Common myeloid progenitor, CD34-positive (primary cell): Measurements from ENCODE around the gene CCDC190.

ENCODE experiments used
- CTCF ChIA-PET: fragments of 350-600 bp; sonication (Branson Sonifier 250); formaldehyde crosslinking; loops from one replicate; lab custom pipeline; 2021; ENCODE audit warnings: antibody characterized with exemption; lab: Charles Lee
- POLR2A ChIA-PET: fragments of 350-600 bp; sonication (Branson Sonifier 250); formaldehyde crosslinking; loops from one replicate; lab custom pipeline; 2021; ENCODE audit warnings: antibody characterized with exemption; lab: Charles Lee
- DNase-seq, 3 donors: peaks; one replicate each; pipeline versions ENCODE4 v3.0.0 to v3.0.0-alpha.2; 2013
- H3K27ac ChIP-seq, 2 experiments: 1 replicate in 1 of 2; 2 replicates in 1 of 2; pipeline ENCODE4 v1.7.0; 2013; ENCODE audit warnings: inconsistent platforms in 2 of 2, low read length in 2 of 2, mild to moderate bottlenecking in 2 of 2, low read depth in 1 of 2, moderate library complexity in 1 of 2; ENCODE audit not compliant: severe bottlenecking in 2 of 2, insufficient read depth in 1 of 2, poor library complexity in 1 of 2
- H3K27me3 ChIP-seq, 5 experiments: replicated peaks in 2 of 5; 1 replicate in 3 of 5; 2 replicates in 2 of 5; pipeline versions ENCODE4 v1.6.1 to v1.7.0; 2013; ENCODE audit warnings: low read length in 4 of 5, mild to moderate bottlenecking in 2 of 5, moderate library complexity in 2 of 5, inconsistent platforms in 1 of 5; ENCODE audit not compliant: insufficient read depth in 5 of 5, control insufficient read depth in 4 of 5
- H3K36me3 ChIP-seq, 4 experiments: 1 replicate in 2 of 4; 2 replicates in 2 of 4; pipeline versions ENCODE4 v1.6.1 to v1.7.0; 2013; ENCODE audit warnings: low read length in 3 of 4, control low read depth in 1 of 4, mild to moderate bottlenecking in 1 of 4; ENCODE audit not compliant: control insufficient read depth in 4 of 4, insufficient read depth in 4 of 4
- H3K4me1 ChIP-seq, 4 experiments: 1 replicate in 3 of 4; 2 replicates in 1 of 4; pipeline versions ENCODE4 v1.6.1 to v1.7.1; 2013; ENCODE audit warnings: low read length in 3 of 4, mild to moderate bottlenecking in 3 of 4, control low read depth in 1 of 4, inconsistent platforms in 1 of 4, moderate library complexity in 1 of 4; ENCODE audit not compliant: control insufficient read depth in 4 of 4, insufficient read depth in 4 of 4; ENCODE audit errors: control extremely low read depth in 1 of 4
- H3K4me3 ChIP-seq, 7 experiments: 1 replicate in 4 of 7; 2 replicates in 3 of 7; pipeline versions ENCODE4 v1.5.1 to v1.7.0; 2013; ENCODE audit warnings: mild to moderate bottlenecking in 7 of 7, low read length in 6 of 7, moderate library complexity in 6 of 7, inconsistent platforms in 2 of 7, low read depth in 2 of 7, control low read depth in 1 of 7; ENCODE audit not compliant: insufficient read depth in 4 of 7, control insufficient read depth in 1 of 7; ENCODE audit errors: extremely low read depth in 1 of 7
- H3K9me3 ChIP-seq, 5 experiments: 1 replicate in 4 of 5; 2 replicates in 1 of 5; pipeline versions ENCODE4 v1.6.1 to v1.7.1; 2013; ENCODE audit warnings: low read length in 4 of 5, mild to moderate bottlenecking in 2 of 5, inconsistent platforms in 1 of 5, low read depth in 1 of 5, moderate library complexity in 1 of 5; ENCODE audit not compliant: control insufficient read depth in 4 of 5, insufficient read depth in 2 of 5; ENCODE audit errors: control extremely low read depth in 1 of 5
- WGBS: methylation state at CpG from one replicate; pipeline ENCODE4 v1.1.5; 2013; ENCODE audit not compliant: insufficient coverage; 5-methylcytosine and 5-hydroxymethylcytosine counted together

Gene CCDC190

DNA sequence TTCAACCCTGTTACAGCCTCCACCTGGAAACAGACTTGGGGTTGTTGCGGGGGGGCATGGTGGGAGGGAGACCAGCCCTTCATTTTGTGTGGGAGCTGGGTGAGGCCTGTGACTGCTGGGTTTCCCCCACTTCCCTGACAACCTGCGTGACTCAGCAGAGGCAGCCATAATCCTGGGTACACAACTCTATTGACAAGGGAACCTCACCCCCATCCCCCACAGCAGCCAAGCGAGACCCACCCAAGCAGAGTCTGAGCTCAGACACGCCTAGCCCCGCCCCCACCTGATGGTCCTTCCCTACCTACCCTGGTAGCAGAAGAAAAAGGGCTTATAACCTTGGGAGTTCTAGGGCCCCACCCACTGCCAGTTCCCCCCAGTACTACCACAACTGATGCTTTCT, 8.0 kb upstream of the CCDC190 start:
- H3K27ac ChIP-seq, result no peak overlapping the region
- ChIA-PET POLR2A (no interaction called here), CTCF (interaction anchor here (0.6 kb wide), 1 partner anchor 18 kb away, joined by 3 read pairs; no protein-coding TSS in a partner anchor)
- WGBS, result 75% methylated on average over 4 of the region's 5 CpGs
- no peaks in the 10 kb centered on the region for H3K4me1 ChIP-seq
- peaks cover 0 to 4% (median 0%) of the 10 kb centered on the region in 5 experiments for H3K9me3 ChIP-seq
- peaks cover 0 to 4% (median 0%) of the 10 kb centered on the region in 5 experiments for H3K27me3 ChIP-seq
- H3K36me3 ChIP-seq, result no peaks in the 10 kb centered on the region
- DNase-seq, result no peak
- no peak overlapping the region for H3K4me3 ChIP-seq

DNA sequence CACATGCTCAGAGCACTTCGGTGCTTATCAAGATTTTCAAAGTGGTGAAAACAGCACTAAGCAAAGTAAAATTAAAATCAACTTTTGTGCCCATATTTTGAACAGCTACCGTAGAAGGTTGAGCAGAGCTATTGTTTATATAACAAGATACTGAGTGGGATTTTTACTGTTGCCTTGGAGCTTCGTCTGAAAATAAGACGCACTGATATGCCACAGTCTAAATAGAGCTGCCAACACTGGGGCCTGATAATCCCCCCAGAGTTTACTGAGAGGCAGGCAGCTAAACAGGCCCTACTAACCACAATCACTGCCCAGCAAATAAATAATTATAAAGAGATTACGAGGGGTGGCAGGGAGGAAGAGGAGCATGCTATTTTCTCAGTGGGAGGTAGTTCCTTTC, 650 bp upstream of the CCDC190 start:
- Histone ChIP-seq H3K4me3 (no peak overlapping the region), H3K4me1 (no peaks in the 10 kb centered on the region), H3K9me3 (no peaks in the 10 kb centered on the region), H3K27ac (no peak overlapping the region), H3K36me3 (no peaks in the 10 kb centered on the region), H3K27me3 (peaks cover 0 to 4% (median 0%) of the 10 kb centered on the region in 5 experiments)
- POLR2A ChIA-PET, result interaction anchor here (0.6 kb wide), 1 partner anchor 420 kb away, joined by 3 read pairs; no protein-coding TSS in a partner anchor
- CTCF ChIA-PET, result interaction anchor here (1.7 kb wide), 1 partner anchor 315 kb away, joined by 3 read pairs; no protein-coding TSS in a partner anchor
- WGBS, result 91% methylated on average over 4 of the region's 5 CpGs
- no peak for DNase-seq

DNA sequence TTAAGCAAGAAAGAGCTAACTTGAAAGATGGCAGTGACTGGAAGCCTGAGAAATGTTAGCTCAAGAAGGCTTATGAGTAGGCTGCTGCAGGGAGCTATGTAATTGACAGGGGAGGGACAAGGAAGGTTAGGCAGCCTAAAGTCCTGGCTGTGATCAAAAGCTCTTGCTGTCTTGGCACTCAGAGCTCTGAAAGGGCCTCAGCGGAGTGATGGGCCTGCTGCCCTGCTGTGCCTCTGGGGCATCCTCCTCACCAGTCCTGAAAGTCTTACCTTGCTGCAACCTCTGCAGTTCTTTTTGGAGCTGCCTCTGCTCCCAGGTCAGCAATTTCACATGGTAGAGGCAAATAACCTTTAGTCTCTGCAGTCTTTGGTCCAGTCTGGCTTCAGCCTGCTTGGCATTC, 1.8 kb downstream of the CCDC190 start:
- H3K27ac ChIP-seq, result no peak overlapping the region
- H3K27me3 ChIP-seq, result peaks cover 0 to 4% (median 0%) of the 10 kb centered on the region in 5 experiments
- H3K4me1 ChIP-seq, result no peaks in the 10 kb centered on the region
- no peak overlapping the region for H3K4me3 ChIP-seq
- POLR2A ChIA-PET, result no interaction called here
- no peaks in the 10 kb centered on the region for H3K9me3 ChIP-seq
- WGBS, result 100% methylated on average over 1 of the region's 1 CpG
- H3K36me3 ChIP-seq, result no peaks in the 10 kb centered on the region
- no peak for DNase-seq
- CTCF ChIA-PET, result interaction anchor here (1.2 kb wide), 1 partner anchor 36 kb away, joined by 3 read pairs; no protein-coding TSS in a partner anchor

DNA sequence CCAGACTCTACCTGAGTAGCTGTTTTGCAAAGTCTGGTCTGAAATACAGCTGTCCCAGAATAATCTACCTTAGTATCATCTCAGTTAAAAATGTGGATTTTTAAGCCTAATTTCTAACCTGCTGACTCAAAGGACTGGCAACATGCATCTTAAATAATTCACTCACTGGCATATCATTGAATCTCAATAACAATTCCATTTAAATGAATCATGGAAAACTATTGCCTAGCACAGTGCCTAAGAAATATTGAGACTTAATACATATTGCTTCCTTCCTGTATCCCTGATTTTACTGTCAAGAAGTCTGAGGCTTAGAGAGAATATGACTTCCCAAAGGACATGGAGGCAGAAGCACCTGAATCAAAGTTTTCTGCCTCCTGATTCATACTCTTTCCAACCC, 3.1 kb downstream of the CCDC190 start:
- H3K27me3 ChIP-seq, result peaks cover 0 to 4% (median 0%) of the 10 kb centered on the region in 5 experiments
- ChIA-PET POLR2A (no interaction called here), CTCF (interaction anchor here (1.2 kb wide), 1 partner anchor 458 kb away, joined by 5 read pairs; no protein-coding TSS in a partner anchor)
- no peaks in the 10 kb centered on the region for H3K9me3 ChIP-seq
- no peak overlapping the region for H3K27ac ChIP-seq
- H3K36me3 ChIP-seq, result no peaks in the 10 kb centered on the region
- H3K4me1 ChIP-seq, result no peaks in the 10 kb centered on the region
- DNase-seq, result no peak
- H3K4me3 ChIP-seq, result no peak overlapping the region

DNA sequence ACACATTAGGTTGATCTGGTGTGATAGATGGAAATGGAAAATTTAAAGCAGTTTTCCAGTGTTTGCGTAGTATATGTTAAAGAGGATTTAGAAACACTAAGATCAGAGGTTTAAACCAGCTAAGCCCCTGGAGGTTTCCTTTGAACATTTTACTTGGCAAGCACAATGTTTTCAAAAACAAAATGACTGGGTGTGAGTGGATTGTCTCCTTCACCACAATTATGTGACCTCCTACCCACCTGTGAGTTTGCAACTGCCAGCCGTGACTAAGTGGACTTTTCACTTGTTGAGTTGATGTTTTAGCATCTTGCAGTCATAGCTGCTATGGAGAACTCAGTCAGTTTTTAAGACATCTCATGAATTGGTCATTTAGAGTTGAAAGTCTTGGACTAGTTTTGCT, 4.7 kb downstream of the CCDC190 start:
- Histone ChIP-seq H3K36me3 (no peaks in the 10 kb centered on the region), H3K9me3 (no peaks in the 10 kb centered on the region), H3K4me1 (no peaks in the 10 kb centered on the region), H3K4me3 (no peak overlapping the region), H3K27me3 (peaks cover 0 to 1% (median 0%) of the 10 kb centered on the region in 5 experiments), H3K27ac (no peak overlapping the region)
- ChIA-PET CTCF (interaction anchor here (1.0 to 1.7 kb wide), 2 partner anchors 9 to 460 kb away, joined by 3 to 6 read pairs; no protein-coding TSS in a partner anchor), POLR2A (no interaction called here)
- DNase-seq, result no peak
- 100% methylated on average over 2 of the region's 2 CpGs for WGBS

DNA sequence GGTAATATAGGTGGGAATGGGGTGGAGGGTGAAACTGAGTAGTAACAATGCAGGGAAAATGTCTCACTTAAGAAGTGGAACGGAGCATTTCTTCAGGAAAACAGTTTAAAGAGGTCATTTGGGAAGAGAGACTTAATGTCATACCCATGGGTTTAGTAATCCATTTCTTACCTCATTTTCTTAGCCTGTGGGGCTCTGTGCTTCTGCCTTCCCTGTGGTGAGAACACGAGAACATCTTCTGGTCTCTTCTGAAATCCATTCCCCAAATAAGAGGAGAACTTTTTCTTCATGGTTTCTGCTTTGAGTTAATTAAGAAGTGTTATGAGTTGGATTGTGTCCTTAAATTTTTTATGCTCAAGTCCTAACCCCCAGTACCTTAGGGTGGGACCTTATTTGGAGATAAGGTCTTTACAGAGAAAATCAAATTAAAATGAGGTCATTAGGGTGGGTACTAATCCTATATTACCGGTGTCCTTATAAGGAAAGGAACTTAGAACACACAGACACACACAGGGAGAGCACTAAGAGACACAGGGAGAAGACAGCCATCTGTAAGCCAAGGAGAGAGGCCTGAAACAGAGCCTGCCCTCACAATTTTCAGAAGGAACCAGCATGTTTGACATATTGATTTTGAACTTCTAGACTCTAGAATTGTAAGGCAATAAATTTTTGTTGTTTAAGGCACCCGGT, 5.4 kb downstream of the CCDC190 start:
- ChIA-PET POLR2A (no interaction called here), CTCF (interaction anchor here (1.7 to 2.9 kb wide), 2 partner anchors 459 to 460 kb away, joined by 6 to 32 read pairs; no protein-coding TSS in a partner anchor)
- DNase-seq, result no peak
- peaks cover 0 to 1% (median 0%) of the 10 kb centered on the region in 5 experiments for H3K27me3 ChIP-seq
- 100% methylated on average over 3 of the region's 4 CpGs for WGBS
- H3K27ac ChIP-seq, result no peak overlapping the region
- H3K4me3 ChIP-seq, result no peak overlapping the region
- no peaks in the 10 kb centered on the region for H3K36me3 ChIP-seq
- no peaks in the 10 kb centered on the region for H3K9me3 ChIP-seq
- H3K4me1 ChIP-seq, result no peaks in the 10 kb centered on the region

DNA sequence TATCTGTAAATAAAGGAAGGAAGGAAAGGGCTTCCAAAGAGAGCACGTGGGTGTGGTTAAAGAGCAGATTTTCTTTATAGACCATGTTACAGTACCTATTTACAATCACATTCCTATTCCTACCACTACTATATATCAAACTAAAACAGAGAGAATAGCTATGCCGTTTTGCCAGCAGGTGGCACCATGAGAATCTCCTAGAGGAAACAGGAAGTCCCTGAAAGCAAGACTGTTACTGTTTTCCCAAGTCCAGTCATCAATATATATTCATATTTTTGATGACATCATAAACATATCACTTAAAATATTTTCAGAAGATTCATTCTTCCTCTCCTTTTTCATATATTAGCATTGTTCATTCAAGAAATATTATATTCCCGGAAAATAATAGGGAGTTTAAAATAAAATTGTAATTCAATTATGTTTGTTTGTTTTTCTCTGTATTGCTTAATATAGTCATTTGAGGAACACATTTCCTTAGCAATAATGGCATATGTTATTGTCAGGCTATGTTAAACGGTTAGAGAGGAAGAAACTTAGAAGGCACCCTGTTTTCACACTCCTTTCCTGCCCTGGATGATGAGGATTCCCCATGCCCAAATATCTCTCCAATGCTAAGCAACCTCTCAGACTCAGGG, 6.6 kb downstream of the CCDC190 start:
- peaks cover 0 to 1% (median 0%) of the 10 kb centered on the region in 5 experiments for H3K27me3 ChIP-seq
- H3K9me3 ChIP-seq, result no peaks in the 10 kb centered on the region
- H3K4me3 ChIP-seq, result no peak overlapping the region
- no peaks in the 10 kb centered on the region for H3K4me1 ChIP-seq
- DNase-seq, result peak; percentile 66 to 68 (median 67)
- no CpG with 5 or more reads among the region's 4 CpGs for WGBS
- POLR2A ChIA-PET, result no interaction called here
- no peaks in the 10 kb centered on the region for H3K36me3 ChIP-seq
- CTCF ChIA-PET, result interaction anchor here (1.1 to 2.9 kb wide), 5 partner anchors 18 to 463 kb away, joined by 3 to 32 read pairs (median 4); no protein-coding TSS in a partner anchor
- H3K27ac ChIP-seq, result no peak overlapping the region
